ENCODE data around the gene FAM163B.

The FAM163B gene

GRCh38 chr9:133597316-133597957, 11.8 kb downstream of the FAM163B start:
- DNase-seq (ENCODE audit: low spot score): no peak

GRCh38 chr9:133595910-133596309, 13.3 kb downstream of the FAM163B start:
- DNase-seq (ENCODE audit: low spot score): no peak

- no peak for DNase-seq (ENCODE audit: low spot score)
These were observed 14.9 kb downstream of the FAM163B start for GRCh38 chr9:133594310-133594709.

GRCh38 chr9:133593587-133594253, 15.5 kb downstream of the FAM163B start:
- DNase-seq (ENCODE audit: low spot score): no peak

GRCh38 chr9:133592731-133593409, 16.3 kb downstream of the FAM163B start:
- DNase-seq (ENCODE audit: low spot score): no peak

GRCh38 chr9:133591985-133592384, 17.2 kb downstream of the FAM163B start:
- no peak for DNase-seq (ENCODE audit: low spot score)

- no peak for DNase-seq (ENCODE audit: low spot score)
These were observed 17.9 kb downstream of the FAM163B start for GRCh38 chr9:133591116-133591910.

- DNase-seq (ENCODE audit: low spot score): no peak
These were observed 18.8 kb downstream of the FAM163B start for GRCh38 chr9:133590231-133590855.

- DNase-seq (ENCODE audit: low spot score): no peak
These were observed 19.5 kb downstream of the FAM163B start for GRCh38 chr9:133589454-133590227.

GRCh38 chr9:133587466-133587865, 21.7 kb downstream of the FAM163B start:
- DNase-seq (ENCODE audit: low spot score): no peak

- no peak for DNase-seq (ENCODE audit: low spot score)
These were observed 22.1 kb downstream of the FAM163B start for GRCh38 chr9:133587051-133587450.

- no peak for DNase-seq (ENCODE audit: low spot score)
These were observed 23.5 kb downstream of the FAM163B start for GRCh38 chr9:133585481-133586351.

GRCh38 chr9:133584559-133585476, 24.4 kb downstream of the FAM163B start:
- no peak for DNase-seq (ENCODE audit: low spot score)

- DNase-seq (ENCODE audit: low spot score): no peak
These were observed 25.0 kb downstream of the FAM163B start for GRCh38 chr9:133584167-133584558.

GRCh38 chr9:133583586-133583985, 25.6 kb downstream of the FAM163B start:
- no peak for DNase-seq (ENCODE audit: low spot score)

GRCh38 chr9:133583111-133583510, 26.1 kb downstream of the FAM163B start:
- no peak for DNase-seq (ENCODE audit: low spot score)

GRCh38 chr9:133582501-133583045, 26.6 kb downstream of the FAM163B start:
- DNase-seq (ENCODE audit: low spot score): no peak

- no peak for DNase-seq (ENCODE audit: low spot score)
These were observed 27.5 kb downstream of the FAM163B start for GRCh38 chr9:133581513-133582343.

All from CD4-positive, alpha-beta T cell treated with Interleukin-6 at 100 ng/mL for 8 hours (primary cell).